ENCODE data around the gene NBPF3.

NBPF3 gene

GRCh38 chr1:21520899-21521716, 81.2 kb downstream of the NBPF3 start:
- DNase-seq: no peak

DNA sequence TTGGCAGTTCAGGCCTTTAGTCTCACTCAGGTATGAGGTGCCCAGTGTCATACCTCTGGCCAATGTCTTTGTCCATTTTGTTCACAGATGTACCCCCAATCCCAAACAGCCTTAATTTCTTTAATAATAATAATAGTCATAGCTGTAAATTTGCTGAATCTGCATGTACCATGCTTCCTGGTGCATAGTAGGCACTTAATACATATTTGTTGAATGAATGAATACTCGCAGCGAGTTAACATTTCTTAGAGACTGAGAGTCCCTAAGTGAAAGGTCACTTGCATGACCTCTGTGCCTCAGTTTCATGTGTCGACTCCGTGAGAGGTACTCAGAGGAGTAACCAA, 81.8 kb downstream of the NBPF3 start:
- DNase-seq: no peak

- no peak for DNase-seq
These were observed 82.6 kb downstream of the NBPF3 start for GRCh38 chr1:21522525-21523038.

GRCh38 chr1:21523297-21523813, 83.4 kb downstream of the NBPF3 start:
- no peak for DNase-seq

- no peak for DNase-seq
These were observed 84.3 kb downstream of the NBPF3 start for GRCh38 chr1:21524220-21524619.

DNA sequence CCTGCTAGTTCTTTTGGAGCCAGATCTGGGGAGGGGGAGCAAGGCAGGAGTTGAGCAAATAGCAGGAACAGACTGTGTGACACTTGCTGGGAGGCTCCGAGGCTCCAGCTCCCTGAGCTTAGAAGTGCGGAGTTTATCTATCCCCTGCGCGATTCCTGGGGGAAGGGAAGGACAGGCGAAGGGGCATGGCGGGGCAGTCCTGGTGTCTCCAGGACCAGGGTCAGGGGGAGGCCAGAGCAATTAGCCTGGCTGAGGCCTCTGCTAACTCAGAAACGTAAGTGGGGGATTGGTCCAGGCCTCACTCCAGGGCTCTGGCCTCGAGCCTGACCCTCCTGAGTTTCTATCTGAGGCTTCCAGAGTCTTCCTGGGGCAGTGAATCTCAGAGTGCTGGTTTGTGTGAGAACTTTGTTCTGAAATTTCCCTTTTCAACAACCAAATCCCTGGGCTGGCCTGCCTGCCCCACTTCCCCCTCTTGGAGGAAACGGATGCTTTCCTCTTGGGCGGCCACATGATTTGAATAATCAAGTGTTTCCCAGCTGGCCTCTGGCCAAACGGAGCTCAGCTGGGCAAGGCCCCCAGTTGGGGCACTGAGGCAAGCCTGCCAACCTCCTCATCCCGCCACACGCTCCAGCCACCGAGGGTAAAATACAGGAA, 84.9 kb downstream of the NBPF3 start:
- DNase-seq: no peak

GRCh38 chr1:21525340-21525717, 85.4 kb downstream of the NBPF3 start:
- no peak for DNase-seq

DNA sequence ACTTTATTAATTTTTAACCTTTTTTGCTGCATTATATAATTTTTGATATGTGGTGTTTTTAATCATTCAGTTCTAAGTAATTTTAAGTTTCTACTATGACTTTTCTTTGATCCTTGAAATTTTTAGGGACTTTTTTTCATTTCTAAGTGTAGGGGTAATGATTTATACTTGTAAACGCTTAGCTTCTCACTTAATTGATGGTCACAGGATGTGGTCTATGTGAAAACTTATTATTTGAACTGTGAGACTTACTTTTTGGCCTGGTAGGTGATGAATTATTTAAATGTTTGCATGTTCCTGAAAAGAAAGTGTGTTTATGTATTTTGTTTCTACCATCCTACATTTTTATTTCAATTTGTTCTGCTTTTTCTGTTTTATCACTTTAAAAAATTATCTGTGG, 86.5 kb downstream of the NBPF3 start:
- DNase-seq: no peak

DNA sequence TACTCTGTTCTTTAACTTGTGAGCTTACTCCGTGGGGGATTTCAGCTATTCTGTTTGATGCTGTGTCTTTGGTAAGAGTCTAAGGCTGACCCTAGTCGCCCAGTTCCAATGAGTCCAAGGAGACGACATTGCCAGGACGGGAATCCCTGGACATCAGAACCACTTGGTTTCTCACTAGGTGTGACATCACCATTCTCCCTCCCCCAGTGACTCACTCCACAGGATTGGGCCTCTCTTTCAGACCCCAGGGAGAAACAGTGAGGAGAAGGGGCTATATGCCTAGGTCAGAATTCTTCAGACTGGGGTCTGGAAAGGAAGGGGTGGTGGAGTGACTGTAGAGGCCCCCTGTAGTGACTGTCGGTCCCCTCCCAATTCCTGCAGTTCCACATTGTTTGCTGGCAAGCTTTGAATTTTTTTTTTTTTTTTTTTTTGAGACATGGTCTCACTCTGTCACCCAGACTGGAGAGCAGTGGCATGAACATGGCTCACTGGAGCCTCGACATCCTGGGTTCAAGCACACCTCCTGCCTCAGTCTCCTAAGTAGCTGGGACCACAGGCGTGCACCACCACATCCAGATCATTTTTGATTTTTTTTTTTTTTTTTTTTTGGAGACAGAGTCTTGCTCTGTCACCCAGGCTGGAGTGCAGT, 90.6 kb downstream of the NBPF3 start:
- DNase-seq: no peak

GRCh38 chr1:21531241-21531640, 91.3 kb downstream of the NBPF3 start:
- DNase-seq: no peak

DNA sequence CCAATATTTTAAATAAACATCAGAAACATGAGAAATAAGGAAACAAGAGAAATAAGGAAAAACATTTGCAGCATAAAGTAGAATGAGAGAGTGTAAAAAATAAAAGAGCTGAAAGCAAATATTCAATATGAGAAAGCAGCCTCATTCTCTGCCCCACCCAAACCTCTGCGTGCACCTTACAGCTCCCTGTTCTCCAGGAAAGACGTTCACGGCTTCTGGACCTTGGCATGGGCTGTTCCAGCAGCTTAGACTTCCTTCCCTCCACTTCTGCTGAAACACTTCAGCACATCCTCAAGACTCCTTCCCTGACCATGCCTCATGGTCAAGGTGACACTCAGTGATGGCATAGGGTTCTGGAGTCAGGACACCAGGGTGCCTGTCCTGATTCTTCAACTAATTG, 92.6 kb downstream of the NBPF3 start:
- DNase-seq: no peak

DNA sequence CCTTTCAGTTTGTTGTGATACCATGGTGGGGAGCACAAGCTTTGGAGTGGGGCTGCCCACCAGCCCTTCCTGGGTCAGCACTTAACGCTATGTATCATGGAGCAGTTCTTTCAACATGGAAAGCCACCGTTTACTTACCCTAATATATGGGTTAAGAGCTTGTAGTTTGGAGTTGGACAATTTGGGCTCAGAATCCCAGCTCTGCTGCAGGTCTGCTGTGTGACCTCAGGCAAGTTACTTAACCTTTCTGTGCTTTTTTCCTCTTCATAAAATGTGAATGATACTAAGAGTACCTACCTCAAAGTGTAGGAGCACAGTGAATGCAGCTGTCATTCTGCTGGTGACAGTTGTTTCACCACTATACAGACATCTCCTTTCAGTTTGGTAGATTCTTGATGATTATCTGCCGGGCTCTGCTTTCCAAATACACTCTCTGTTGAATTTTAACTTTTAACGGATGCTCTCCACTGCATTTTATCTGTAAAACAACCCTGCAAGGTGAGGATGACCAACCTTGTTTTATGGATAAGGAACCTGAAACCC, 93.1 kb downstream of the NBPF3 start:
- DNase-seq: no peak

DNA sequence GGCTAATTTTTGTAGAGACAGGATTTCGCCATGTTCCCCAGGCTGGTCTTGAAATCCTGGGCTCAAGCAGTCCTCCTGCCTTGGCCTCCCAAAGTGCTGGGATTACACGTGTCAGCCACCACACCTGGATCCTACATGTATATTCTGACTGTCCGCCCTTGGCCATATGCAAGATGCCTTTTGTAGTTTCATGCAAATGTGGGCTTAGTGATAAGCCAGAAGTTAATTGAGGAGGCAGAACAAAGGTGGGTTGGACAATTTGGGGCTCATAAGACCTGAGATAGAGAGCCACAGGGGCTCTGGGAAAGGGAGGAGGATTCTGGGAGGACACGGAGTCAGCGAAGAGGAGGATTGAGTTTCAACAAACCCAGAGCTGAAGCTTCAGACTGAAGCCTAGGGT, 94.2 kb downstream of the NBPF3 start:
- DNase-seq: no peak

Data from activated naive CD4-positive, alpha-beta T cell treated with Interleukin-2 at 50 U/mL for 16 hours (primary cell).